ENCODE measurements around the gene CHST11.

The CHST11 gene

GRCh38 chr12:104456417-104456949 is at the start of gene CHST11:
CHST11 (plus strand) TSS chr12:104456948.
- in situ Hi-C loops (cut with HindIII; ENCODE audit: low pct_ligation_motif_present, low pct_unique_long_range_greater_than_20kb, low sequenced_read_pairs): no loop called here
- DNase-seq: peak; percentile 88

GRCh38 chr12:104407438-104407837 is 49.3 kb upstream of the CHST11 start:
- no peak for DNase-seq
- in situ Hi-C loops (cut with HindIII; ENCODE audit: low pct_ligation_motif_present, low pct_unique_long_range_greater_than_20kb, low sequenced_read_pairs): no loop called here

GRCh38 chr12:104407922-104408321 is 48.8 kb upstream of the CHST11 start:
- no peak for DNase-seq
- in situ Hi-C loops (cut with HindIII; ENCODE audit: low pct_ligation_motif_present, low pct_unique_long_range_greater_than_20kb, low sequenced_read_pairs): no loop called here

GRCh38 chr12:104410326-104410725 is 46.4 kb upstream of the CHST11 start:
- in situ Hi-C loops (cut with HindIII; ENCODE audit: low pct_ligation_motif_present, low pct_unique_long_range_greater_than_20kb, low sequenced_read_pairs): no loop called here
- no peak for DNase-seq

- in situ Hi-C loops (cut with HindIII; ENCODE audit: low pct_ligation_motif_present, low pct_unique_long_range_greater_than_20kb, low sequenced_read_pairs): no loop called here
- no peak for DNase-seq
Measured at GRCh38 chr12:104410786-104411185, 46.0 kb upstream of the CHST11 start.

- in situ Hi-C loops (cut with HindIII; ENCODE audit: low pct_ligation_motif_present, low pct_unique_long_range_greater_than_20kb, low sequenced_read_pairs): no loop called here
- DNase-seq: no peak
Measured at GRCh38 chr12:104411826-104412641, 44.7 kb upstream of the CHST11 start.

- in situ Hi-C loops (cut with HindIII; ENCODE audit: low pct_ligation_motif_present, low pct_unique_long_range_greater_than_20kb, low sequenced_read_pairs): no loop called here
- DNase-seq: no peak
Measured at GRCh38 chr12:104412681-104413080, 44.1 kb upstream of the CHST11 start.

GRCh38 chr12:104413330-104413729 is 43.4 kb upstream of the CHST11 start:
- DNase-seq: no peak
- in situ Hi-C loops (cut with HindIII; ENCODE audit: low pct_ligation_motif_present, low pct_unique_long_range_greater_than_20kb, low sequenced_read_pairs): no loop called here

GRCh38 chr12:104414581-104415341 is 42.0 kb upstream of the CHST11 start:
- no peak for DNase-seq
- in situ Hi-C loops (cut with HindIII; ENCODE audit: low pct_ligation_motif_present, low pct_unique_long_range_greater_than_20kb, low sequenced_read_pairs): no loop called here

GRCh38 chr12:104415342-104415980 is 41.3 kb upstream of the CHST11 start:
- no peak for DNase-seq
- in situ Hi-C loops (cut with HindIII; ENCODE audit: low pct_ligation_motif_present, low pct_unique_long_range_greater_than_20kb, low sequenced_read_pairs): no loop called here

- in situ Hi-C loops (cut with HindIII; ENCODE audit: low pct_ligation_motif_present, low pct_unique_long_range_greater_than_20kb, low sequenced_read_pairs): no loop called here
Measured at GRCh38 chr12:104416136-104416535, 40.6 kb upstream of the CHST11 start.

GRCh38 chr12:104416585-104416984 is 40.2 kb upstream of the CHST11 start:
- DNase-seq: no peak
- in situ Hi-C loops (cut with HindIII; ENCODE audit: low pct_ligation_motif_present, low pct_unique_long_range_greater_than_20kb, low sequenced_read_pairs): no loop called here

More at GRCh38 chr12:104416136-104416535, 40.6 kb upstream of the CHST11 start:
- no peak for DNase-seq

- in situ Hi-C loops (cut with HindIII; ENCODE audit: low pct_ligation_motif_present, low pct_unique_long_range_greater_than_20kb, low sequenced_read_pairs): no loop called here
- no peak for DNase-seq
Measured at GRCh38 chr12:104419717-104420116, 37.0 kb upstream of the CHST11 start.

- no peak for DNase-seq
- in situ Hi-C loops (cut with HindIII; ENCODE audit: low pct_ligation_motif_present, low pct_unique_long_range_greater_than_20kb, low sequenced_read_pairs): no loop called here
Measured at GRCh38 chr12:104420868-104421267, 35.9 kb upstream of the CHST11 start.

GRCh38 chr12:104421343-104421742 is 35.4 kb upstream of the CHST11 start:
- DNase-seq: no peak
- in situ Hi-C loops (cut with HindIII; ENCODE audit: low pct_ligation_motif_present, low pct_unique_long_range_greater_than_20kb, low sequenced_read_pairs): no loop called here

GRCh38 chr12:104422441-104422840 is 34.3 kb upstream of the CHST11 start:
- in situ Hi-C loops (cut with HindIII; ENCODE audit: low pct_ligation_motif_present, low pct_unique_long_range_greater_than_20kb, low sequenced_read_pairs): no loop called here
- DNase-seq: no peak

GRCh38 chr12:104423273-104423672 is 33.5 kb upstream of the CHST11 start:
- in situ Hi-C loops (cut with HindIII; ENCODE audit: low pct_ligation_motif_present, low pct_unique_long_range_greater_than_20kb, low sequenced_read_pairs): no loop called here
- DNase-seq: no peak

- no peak for DNase-seq
- in situ Hi-C loops (cut with HindIII; ENCODE audit: low pct_ligation_motif_present, low pct_unique_long_range_greater_than_20kb, low sequenced_read_pairs): no loop called here
Measured at GRCh38 chr12:104423809-104424208, 32.9 kb upstream of the CHST11 start.

GRCh38 chr12:104424955-104425354 is 31.8 kb upstream of the CHST11 start:
- DNase-seq: no peak
- in situ Hi-C loops (cut with HindIII; ENCODE audit: low pct_ligation_motif_present, low pct_unique_long_range_greater_than_20kb, low sequenced_read_pairs): loop anchor here (25.0 kb wide), 1 partner anchor 187 kb away; no protein-coding TSS in a partner anchor

Measured in ACHN (cell line).